Ishikawa (cell line): ENCODE data around the gene CACNA1E.

Source experiments
- CEBPB ChIP-seq: IDR thresholded peaks from 2 replicates; pipeline ENCODE4 v1.6.1; 2012
- CREB1 ChIP-seq: IDR thresholded peaks from 2 replicates; pipeline ENCODE4 v1.6.1; 2012; ENCODE audit warnings: low read depth
- EGR1 ChIP-seq: IDR thresholded peaks from 2 replicates; pipeline ENCODE4 v1.6.1; 2012
- EP300 ChIP-seq: IDR thresholded peaks from 2 replicates; pipeline ENCODE4 v1.6.1; 2012; ENCODE audit warnings: borderline replicate concordance
- FOXM1 ChIP-seq: IDR thresholded peaks from 2 replicates; pipeline ENCODE4 v1.6.1; 2012; ENCODE audit warnings: low read depth, borderline replicate concordance
- NFIC ChIP-seq: IDR thresholded peaks from 2 replicates; pipeline ENCODE4 v1.6.1; 2012
- RAD21 ChIP-seq: IDR thresholded peaks from 2 replicates; pipeline ENCODE4 v1.6.1; 2012; ENCODE audit warnings: low read depth
- TAF1 ChIP-seq: IDR thresholded peaks from 2 replicates; pipeline ENCODE4 v1.6.1; 2012; ENCODE audit warnings: low read depth, mild to moderate bottlenecking
- TCF12 ChIP-seq: IDR thresholded peaks from 2 replicates; pipeline ENCODE4 v1.6.1; 2012; ENCODE audit warnings: low read depth
- TEAD4 ChIP-seq: IDR thresholded peaks from 2 replicates; pipeline ENCODE4 v1.6.1; 2012
- YY1 ChIP-seq: IDR thresholded peaks from 2 replicates; pipeline ENCODE4 v1.6.1; 2012; ENCODE audit warnings: low read depth
- ZBTB7A ChIP-seq: IDR thresholded peaks from 2 replicates; pipeline ENCODE4 v1.6.1; 2012; ENCODE audit warnings: low read depth
- TF ChIP-seq, protein P1 (sequence below): IDR thresholded peaks from 2 replicates; pipeline ENCODE4 v1.6.1; 2012; ENCODE audit warnings: low read depth, mild to moderate bottlenecking
- TF ChIP-seq, protein P2 (sequence below): IDR thresholded peaks from 2 replicates; pipeline ENCODE4 v1.6.1; 2012
- TF ChIP-seq, protein P3 (sequence below): IDR thresholded peaks from 2 replicates; pipeline ENCODE4 v1.6.1; 2012

CACNA1E gene

DNA sequence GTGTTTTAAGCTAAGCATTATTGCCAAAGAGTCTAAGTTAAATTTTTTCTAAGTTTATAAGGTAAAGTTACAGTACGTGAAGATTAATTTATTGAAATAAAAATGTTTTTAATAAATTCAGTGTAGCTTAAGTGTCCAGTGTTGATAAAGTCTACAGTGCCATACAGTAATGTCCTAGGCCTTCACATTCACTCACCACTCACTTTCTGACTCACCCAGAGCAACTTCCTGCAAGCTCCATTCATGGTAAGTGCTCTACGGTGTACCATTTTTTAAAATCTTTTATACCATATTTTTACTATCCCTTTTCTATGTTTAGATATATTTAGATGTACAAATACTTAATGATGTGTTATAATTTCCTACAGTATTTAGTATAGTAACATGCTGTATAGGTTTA lies 173.2 kb downstream of the CACNA1E start:
- TF ChIP-seq, protein P1, sequence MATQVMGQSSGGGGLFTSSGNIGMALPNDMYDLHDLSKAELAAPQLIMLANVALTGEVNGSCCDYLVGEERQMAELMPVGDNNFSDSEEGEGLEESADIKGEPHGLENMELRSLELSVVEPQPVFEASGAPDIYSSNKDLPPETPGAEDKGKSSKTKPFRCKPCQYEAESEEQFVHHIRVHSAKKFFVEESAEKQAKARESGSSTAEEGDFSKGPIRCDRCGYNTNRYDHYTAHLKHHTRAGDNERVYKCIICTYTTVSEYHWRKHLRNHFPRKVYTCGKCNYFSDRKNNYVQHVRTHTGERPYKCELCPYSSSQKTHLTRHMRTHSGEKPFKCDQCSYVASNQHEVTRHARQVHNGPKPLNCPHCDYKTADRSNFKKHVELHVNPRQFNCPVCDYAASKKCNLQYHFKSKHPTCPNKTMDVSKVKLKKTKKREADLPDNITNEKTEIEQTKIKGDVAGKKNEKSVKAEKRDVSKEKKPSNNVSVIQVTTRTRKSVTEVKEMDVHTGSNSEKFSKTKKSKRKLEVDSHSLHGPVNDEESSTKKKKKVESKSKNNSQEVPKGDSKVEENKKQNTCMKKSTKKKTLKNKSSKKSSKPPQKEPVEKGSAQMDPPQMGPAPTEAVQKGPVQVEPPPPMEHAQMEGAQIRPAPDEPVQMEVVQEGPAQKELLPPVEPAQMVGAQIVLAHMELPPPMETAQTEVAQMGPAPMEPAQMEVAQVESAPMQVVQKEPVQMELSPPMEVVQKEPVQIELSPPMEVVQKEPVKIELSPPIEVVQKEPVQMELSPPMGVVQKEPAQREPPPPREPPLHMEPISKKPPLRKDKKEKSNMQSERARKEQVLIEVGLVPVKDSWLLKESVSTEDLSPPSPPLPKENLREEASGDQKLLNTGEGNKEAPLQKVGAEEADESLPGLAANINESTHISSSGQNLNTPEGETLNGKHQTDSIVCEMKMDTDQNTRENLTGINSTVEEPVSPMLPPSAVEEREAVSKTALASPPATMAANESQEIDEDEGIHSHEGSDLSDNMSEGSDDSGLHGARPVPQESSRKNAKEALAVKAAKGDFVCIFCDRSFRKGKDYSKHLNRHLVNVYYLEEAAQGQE: no peak
- TF ChIP-seq CREB1 (no peak), ZBTB7A (no peak), NFIC (no peak), EGR1 (no peak), YY1 (no peak), FOXM1 (no peak), TAF1 (no peak), RAD21 (no peak), EP300 (no peak)
- TF ChIP-seq, protein P2, sequence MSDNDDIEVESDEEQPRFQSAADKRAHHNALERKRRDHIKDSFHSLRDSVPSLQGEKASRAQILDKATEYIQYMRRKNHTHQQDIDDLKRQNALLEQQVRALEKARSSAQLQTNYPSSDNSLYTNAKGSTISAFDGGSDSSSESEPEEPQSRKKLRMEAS: no peak

DNA sequence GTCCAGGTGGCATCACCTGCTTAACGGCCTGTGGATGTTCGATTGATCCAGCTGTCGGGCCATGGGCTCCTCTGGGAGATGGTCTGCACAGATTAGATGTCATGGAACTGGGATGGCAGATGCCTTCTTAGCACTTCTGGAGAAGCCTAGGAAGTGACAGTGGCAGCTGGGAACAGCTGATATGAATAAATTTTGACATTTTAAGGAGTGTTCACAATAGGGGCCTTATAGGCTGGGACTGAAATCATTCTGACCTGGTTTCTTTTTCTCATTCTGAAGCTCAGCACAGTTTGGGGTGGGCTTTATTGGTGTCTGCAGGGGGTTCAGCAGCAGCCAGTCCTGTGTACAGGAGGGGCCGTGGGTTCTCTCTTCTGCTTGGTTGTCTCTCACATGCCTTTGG lies 175.3 kb downstream of the CACNA1E start:
- TF ChIP-seq YY1: no peak

DNA sequence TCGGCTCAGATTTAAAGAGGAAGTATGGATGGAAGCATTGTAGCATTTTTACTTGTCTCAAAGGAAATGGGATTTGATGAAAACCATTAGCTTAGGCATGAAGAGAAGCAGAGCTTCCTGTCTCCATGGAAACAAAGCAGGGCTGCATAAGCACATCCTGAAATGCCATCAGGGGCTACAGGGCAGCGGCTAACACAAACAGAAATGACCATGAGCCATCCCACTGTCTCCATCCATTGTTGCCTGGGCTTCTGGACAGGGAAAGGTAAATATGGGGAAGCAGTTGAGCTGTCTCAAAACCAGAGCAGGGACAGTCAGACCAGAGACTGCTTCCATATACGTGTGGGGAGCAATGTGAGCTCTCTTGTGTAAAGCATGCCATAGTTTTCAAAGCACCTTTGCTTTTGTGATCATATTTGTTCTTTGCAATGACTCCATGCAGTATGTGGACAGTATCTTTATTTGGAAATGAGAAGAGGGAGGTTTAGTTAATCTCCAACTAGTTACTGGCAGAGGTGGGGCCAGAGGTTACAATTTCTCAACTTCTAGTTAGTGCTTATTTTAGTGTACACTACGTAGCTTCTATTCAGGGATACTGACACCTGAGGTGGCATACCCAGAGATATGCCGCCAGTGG lies 176.1 kb downstream of the CACNA1E start:
- TF ChIP-seq CREB1: no peak
- TF ChIP-seq EP300: no peak
- TF ChIP-seq ZBTB7A: no peak
- TF ChIP-seq, protein P3, sequence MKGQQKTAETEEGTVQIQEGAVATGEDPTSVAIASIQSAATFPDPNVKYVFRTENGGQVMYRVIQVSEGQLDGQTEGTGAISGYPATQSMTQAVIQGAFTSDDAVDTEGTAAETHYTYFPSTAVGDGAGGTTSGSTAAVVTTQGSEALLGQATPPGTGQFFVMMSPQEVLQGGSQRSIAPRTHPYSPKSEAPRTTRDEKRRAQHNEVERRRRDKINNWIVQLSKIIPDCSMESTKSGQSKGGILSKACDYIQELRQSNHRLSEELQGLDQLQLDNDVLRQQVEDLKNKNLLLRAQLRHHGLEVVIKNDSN: no peak
- TF ChIP-seq EGR1: no peak
- TF ChIP-seq, protein P1: no peak

DNA sequence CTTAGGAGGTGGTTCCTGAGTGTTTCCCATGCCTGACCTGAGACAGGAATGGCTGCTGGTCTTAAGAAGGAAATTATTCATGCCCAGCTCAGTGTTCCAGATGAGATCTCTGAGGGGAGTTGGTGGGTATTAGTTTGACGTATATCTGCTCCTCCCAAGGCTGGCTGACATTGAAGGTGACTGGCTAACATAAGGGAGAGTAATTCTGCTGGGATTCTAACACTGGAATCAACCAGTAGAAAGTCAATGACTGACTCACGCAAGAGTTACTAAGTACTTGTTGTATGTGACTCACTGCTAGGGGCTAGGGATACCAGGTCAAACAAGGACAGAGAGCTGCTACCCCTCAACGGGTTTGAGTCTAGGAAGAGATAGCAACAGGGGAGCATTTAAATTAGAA lies 177.3 kb downstream of the CACNA1E start:
- no peak for TF ChIP-seq FOXM1
- no peak for TF ChIP-seq RAD21
- TF ChIP-seq TEAD4: no peak
- no peak for TF ChIP-seq TAF1
- no peak for TF ChIP-seq EGR1
- no peak for TF ChIP-seq EP300
- TF ChIP-seq, protein P1: no peak
- TF ChIP-seq, protein P3: no peak
- TF ChIP-seq CEBPB: no peak
- no peak for TF ChIP-seq YY1
- no peak for TF ChIP-seq TCF12
- TF ChIP-seq CREB1: no peak
- TF ChIP-seq NFIC: no peak
- TF ChIP-seq, protein P2: no peak
- no peak for TF ChIP-seq ZBTB7A

DNA sequence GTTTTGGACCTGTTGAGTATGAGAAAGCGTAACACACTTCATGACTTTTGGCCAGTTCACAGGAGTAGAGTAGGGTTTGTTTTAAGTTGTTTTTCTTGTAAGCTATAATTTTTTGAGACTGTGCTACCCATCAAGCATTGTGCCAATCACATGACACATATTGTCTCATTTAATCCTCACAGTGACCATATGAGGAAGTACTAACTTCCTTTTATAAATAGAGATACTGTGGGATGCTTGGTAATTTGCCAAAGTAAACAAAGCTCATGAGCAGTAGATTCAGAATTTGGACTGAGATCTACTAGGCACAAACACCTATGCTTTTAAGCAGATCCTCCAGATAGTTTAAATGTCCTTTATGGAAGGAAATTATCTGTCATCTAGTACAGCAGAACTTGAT lies 178.3 kb downstream of the CACNA1E start:
- TF ChIP-seq NFIC (no peak), TCF12 (no peak), EP300 (no peak), ZBTB7A (no peak), YY1 (no peak), CREB1 (no peak), TAF1 (no peak), RAD21 (no peak), TEAD4 (no peak)
- TF ChIP-seq, protein P3: no peak
- TF ChIP-seq, protein P1: no peak
- TF ChIP-seq, protein P2: no peak
